Measurements from ENCODE around the gene LYPD3. TPM values are rescaled to one million over a fixed set of nuclear protein-coding genes. Genes with fewer than 3 reads are reported as not detected.
A peak's percentile ranks its signal among the peaks of the same experiment; 100 is the strongest.
"Not testable (repeated sequence)": the region's sequence is repeated elsewhere in the genome, so short reads cannot be mapped to it uniquely, and the experiment has no call there.

LYPD3 gene
- total RNA-seq, result 1 to 10 TPM; 2.1 to 3.1 TPM

DNA sequence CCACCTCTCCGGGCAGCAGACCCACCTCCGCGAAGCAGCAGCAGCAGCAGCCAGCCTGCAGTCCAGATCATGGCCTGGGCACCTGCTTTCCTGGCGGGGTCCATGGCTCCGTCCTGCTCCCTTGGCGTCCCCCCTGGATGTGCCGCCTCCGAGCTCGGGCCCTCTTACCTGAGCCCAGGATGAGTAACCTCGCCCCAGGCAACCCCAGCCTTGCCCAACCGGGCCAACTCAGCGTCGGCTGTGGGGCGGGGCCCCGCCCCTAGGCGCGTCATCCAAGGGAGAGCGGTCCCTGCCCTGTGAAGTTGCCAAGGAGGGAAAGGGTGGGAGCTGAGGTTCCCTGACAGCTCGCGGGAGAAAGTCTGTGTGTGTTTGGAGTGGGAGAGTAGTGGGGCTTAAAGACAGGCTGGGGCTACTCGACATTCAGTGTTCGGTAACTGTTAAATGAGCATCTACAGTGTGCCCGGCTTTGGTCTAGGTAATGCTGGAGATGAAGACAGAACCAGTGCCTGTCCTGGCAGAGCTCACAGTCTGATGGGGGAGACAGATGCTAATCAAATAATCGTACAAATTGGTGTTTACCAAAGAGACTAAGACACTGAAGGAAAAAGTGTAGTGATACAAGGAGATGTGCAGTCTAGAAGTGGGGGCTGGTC lies at the start of gene LYPD3:
TSS of gene LYPD3 (minus strand) at position 141 of the 653 bp plus-strand sequence. CDS start at position 104, 37 bp downstream.
- DNase-seq (peak; percentile 38), ATAC-seq (no peak)
- Mint-ChIP-seq H3K4me3 (peak within 1 kb of the TSS; percentile 87), H3K36me3 (ENCODE audit: low read depth) (peaks cover 5% of the 10 kb centered on the region), H3K4me1 (peaks cover 65% of the 10 kb centered on the region), H3K27ac (peak within 1 kb of the TSS; percentile 93), H3K9me3 (ENCODE audit: low read depth) (no peaks in the 10 kb centered on the region), H3K27me3 (no peaks in the 10 kb centered on the region)
- ChIA-PET CTCF (interaction anchor here (0.6 to 4.9 kb wide), 4 partner anchors 18 to 203 kb away, joined by 3 to 44 read pairs (median 16); no protein-coding TSS in a partner anchor), POLR2A (no interaction called here)
- intact Hi-C loops (cut with DNase I, micrococcal nuclease), result no loop called here

GRCh38 chr19:43512399-43512798 lies 47.0 kb upstream of the LYPD3 start:
- H3K4me3 Mint-ChIP-seq; DNase-seq; ATAC-seq; intact Hi-C loops (cut with DNase I, micrococcal nuclease); CTCF ChIA-PET; POLR2A ChIA-PET; H3K27ac Mint-ChIP-seq; H3K27me3 Mint-ChIP-seq; H3K9me3 Mint-ChIP-seq (ENCODE audit: low read depth); H3K4me1 Mint-ChIP-seq: not testable (repeated sequence)
- H3K36me3 Mint-ChIP-seq (ENCODE audit: low read depth), result peaks cover 40% of the 10 kb centered on the region

DNA sequence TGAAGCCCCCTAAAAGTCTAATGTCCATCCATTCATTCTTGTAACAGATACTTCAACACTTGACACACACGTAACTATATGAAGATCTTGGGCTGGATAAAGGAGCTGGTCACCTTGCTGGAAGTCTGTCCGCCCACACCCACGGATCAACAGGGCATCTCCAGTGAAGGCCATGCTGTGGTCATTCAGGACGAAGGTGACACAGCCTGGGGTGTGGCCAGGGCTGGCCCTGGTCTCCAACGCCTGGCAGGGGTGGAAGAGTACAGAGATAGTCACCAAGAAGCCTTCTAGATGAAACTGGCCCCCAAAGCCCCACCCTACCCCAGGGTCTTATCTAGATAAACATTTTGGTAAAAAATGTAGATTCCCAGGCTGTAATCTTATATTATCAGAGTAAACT lies 45.9 kb upstream of the LYPD3 start:
- ATAC-seq (no peak), DNase-seq (no peak)
- Mint-ChIP-seq H3K4me3 (no peak overlapping the region), H3K9me3 (ENCODE audit: low read depth) (no peaks in the 10 kb centered on the region), H3K36me3 (ENCODE audit: low read depth) (peaks cover 38% of the 10 kb centered on the region), H3K4me1 (no peaks in the 10 kb centered on the region), H3K27me3 (no peaks in the 10 kb centered on the region), H3K27ac (no peak overlapping the region)
- intact Hi-C loops (cut with DNase I, micrococcal nuclease), result no loop called here
- CTCF ChIA-PET, result no interaction called here
- POLR2A ChIA-PET, result no interaction called here

GRCh38 chr19:43510713-43511112 lies 45.3 kb upstream of the LYPD3 start:
- peaks cover 5% of the 10 kb centered on the region for H3K4me1 Mint-ChIP-seq
- CTCF ChIA-PET, result interaction anchor here (1.1 kb wide), 1 partner anchor 16 kb away, joined by 4 read pairs; no protein-coding TSS in a partner anchor
- H3K27me3 Mint-ChIP-seq, result no peaks in the 10 kb centered on the region
- no peak overlapping the region for H3K27ac Mint-ChIP-seq
- no peak overlapping the region for H3K4me3 Mint-ChIP-seq
- POLR2A ChIA-PET, result interaction anchor here (0.6 kb wide), 1 partner anchor 47 kb away, joined by 3 read pairs; no protein-coding TSS in a partner anchor
- H3K36me3 Mint-ChIP-seq (ENCODE audit: low read depth), result peaks cover 41% of the 10 kb centered on the region
- DNase-seq (no peak), ATAC-seq (no peak)
- H3K9me3 Mint-ChIP-seq (ENCODE audit: low read depth), result no peaks in the 10 kb centered on the region
- intact Hi-C loops (cut with DNase I, micrococcal nuclease), result no loop called here

DNA sequence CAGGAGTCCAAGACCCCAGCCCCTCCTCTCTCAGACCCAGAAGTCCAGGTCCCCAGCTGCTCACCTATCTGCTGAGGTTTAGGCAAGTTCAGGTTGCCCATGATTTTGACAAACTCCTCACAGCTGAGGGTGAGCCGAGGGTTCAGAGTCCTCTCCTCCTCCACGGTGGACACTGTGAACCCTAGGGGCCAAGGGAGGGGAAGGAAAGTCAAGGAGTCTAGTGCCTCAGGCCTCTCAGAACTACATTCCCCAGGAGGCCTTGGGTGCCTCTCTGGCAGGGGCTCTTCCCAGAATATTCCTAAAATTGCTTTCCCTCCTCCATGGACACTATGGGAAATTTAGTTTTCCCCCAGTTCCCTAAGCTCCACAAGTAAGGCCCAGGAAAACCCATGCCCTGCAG lies 42.5 kb upstream of the LYPD3 start:
- no peak overlapping the region for H3K27ac Mint-ChIP-seq
- ChIA-PET CTCF (interaction anchor here (3.0 kb wide), 1 partner anchor 12 kb away, joined by 12 read pairs; no protein-coding TSS in a partner anchor), POLR2A (interaction anchor here (0.6 kb wide), 1 partner anchor 1084 kb away, joined by 5 read pairs; no protein-coding TSS in a partner anchor)
- no peak for ATAC-seq
- intact Hi-C loops (cut with DNase I, micrococcal nuclease), result no loop called here
- H3K27me3 Mint-ChIP-seq, result no peaks in the 10 kb centered on the region
- H3K4me1 Mint-ChIP-seq, result peaks cover 22% of the 10 kb centered on the region
- H3K9me3 Mint-ChIP-seq (ENCODE audit: low read depth), result no peaks in the 10 kb centered on the region
- H3K4me3 Mint-ChIP-seq, result no peak overlapping the region
- DNase-seq, result no peak
- H3K36me3 Mint-ChIP-seq (ENCODE audit: low read depth), result peaks cover 41% of the 10 kb centered on the region

- intact Hi-C loops (cut with DNase I, micrococcal nuclease), result no loop called here
- Mint-ChIP-seq H3K36me3 (ENCODE audit: low read depth) (peaks cover 38% of the 10 kb centered on the region), H3K27me3 (no peaks in the 10 kb centered on the region), H3K27ac (no peak overlapping the region), H3K9me3 (ENCODE audit: low read depth) (no peaks in the 10 kb centered on the region), H3K4me1 (peaks cover 30% of the 10 kb centered on the region), H3K4me3 (no peak overlapping the region)
- no peak for ATAC-seq
- CTCF ChIA-PET, result interaction anchor here (1.2 to 3.6 kb wide), 2 partner anchors 60 to 74 kb away, joined by 3 to 27 read pairs; no protein-coding TSS in a partner anchor
- POLR2A ChIA-PET, result no interaction called here
- no peak for DNase-seq
These were observed 41.2 kb upstream of the LYPD3 start for GRCh38 chr19:43506629-43507028.

DNA sequence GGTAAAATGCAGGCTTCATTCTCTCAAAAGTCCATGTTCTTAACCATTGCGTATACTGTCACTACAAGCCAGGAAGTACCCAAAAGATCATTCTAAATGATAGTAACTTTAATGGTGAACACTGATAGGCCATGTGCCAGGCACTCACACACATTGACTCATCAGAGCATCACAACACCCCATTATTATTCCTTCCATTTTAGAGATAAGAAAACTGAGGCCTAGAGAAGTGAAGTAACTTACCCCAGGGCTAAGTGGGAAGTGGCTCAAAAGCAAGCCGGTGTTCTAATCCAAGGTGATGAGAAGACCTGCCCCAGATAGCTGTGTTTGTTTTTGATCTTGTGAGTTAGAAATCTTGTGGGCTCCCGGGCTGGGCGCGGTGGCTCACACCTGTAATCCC lies 40.5 kb upstream of the LYPD3 start:
- DNase-seq, result no peak
- no peak for ATAC-seq
- ChIA-PET CTCF (interaction anchor here (1.2 to 3.6 kb wide), 5 partner anchors 14 to 89 kb away, joined by 3 to 27 read pairs (median 13); partner anchors contain the start of gene IRGQ), POLR2A (no interaction called here)
- Mint-ChIP-seq H3K27me3 (no peaks in the 10 kb centered on the region), H3K4me1 (peaks cover 30% of the 10 kb centered on the region), H3K27ac (no peak overlapping the region), H3K9me3 (ENCODE audit: low read depth) (no peaks in the 10 kb centered on the region), H3K36me3 (ENCODE audit: low read depth) (peaks cover 35% of the 10 kb centered on the region), H3K4me3 (no peak overlapping the region)
- intact Hi-C loops (cut with DNase I, micrococcal nuclease), result loop anchor here in 1 of 2 experiments (2.0 kb wide), 1 partner anchor 13 kb away; no protein-coding TSS in a partner anchor

- Mint-ChIP-seq H3K4me3 (peak overlapping the region; percentile 96), H3K27ac (peak overlapping the region; percentile 9), H3K9me3 (ENCODE audit: low read depth) (no peaks in the 10 kb centered on the region), H3K36me3 (ENCODE audit: low read depth) (peaks cover 33% of the 10 kb centered on the region), H3K4me1 (peaks cover 32% of the 10 kb centered on the region), H3K27me3 (no peaks in the 10 kb centered on the region)
- ChIA-PET CTCF (interaction anchor here (0.6 to 3.6 kb wide), 11 partner anchors 15 to 163 kb away, joined by 3 to 27 read pairs (median 5); partner anchors contain the start of gene IRGQ), POLR2A (interaction anchor here (0.9 to 1.8 kb wide), 2 partner anchors 14 to 42 kb away, joined by 3 to 10 read pairs; no protein-coding TSS in a partner anchor)
- no peak for DNase-seq
- ATAC-seq, result no peak
- intact Hi-C loops (cut with DNase I, micrococcal nuclease), result loop anchor here in 1 of 2 experiments (2.0 kb wide), 1 partner anchor 14 kb away; no protein-coding TSS in a partner anchor
These were observed 39.7 kb upstream of the LYPD3 start for GRCh38 chr19:43505186-43505456.

- H3K27ac Mint-ChIP-seq, result peak within 1 kb of the TSS; percentile 94
- CTCF ChIA-PET, result interaction anchor here (0.6 to 3.6 kb wide), 12 partner anchors 13 to 164 kb away, joined by 3 to 27 read pairs (median 6); partner anchors contain the start of gene IRGQ
- POLR2A ChIA-PET, result interaction anchor here (0.5 to 1.8 kb wide), 6 partner anchors 15 to 58 kb away, joined by 3 to 10 read pairs (median 4); no protein-coding TSS in a partner anchor
- peaks cover 32% of the 10 kb centered on the region for H3K4me1 Mint-ChIP-seq
- ATAC-seq, result peak; percentile 47
- no peaks in the 10 kb centered on the region for H3K27me3 Mint-ChIP-seq
- peaks cover 29% of the 10 kb centered on the region for H3K36me3 Mint-ChIP-seq (ENCODE audit: low read depth)
- DNase-seq, result peak; percentile 71
- intact Hi-C loops (cut with DNase I, micrococcal nuclease), result loop anchor here (1.0 to 5.0 kb wide), 11 partner anchors 14 to 164 kb away; partner anchors contain the start of genes ZNF575 (in 2 of the 2), ETHE1 (in 1 of the 2), IRGQ (in 1 of the 2) and PINLYP (in 1 of the 2)
- H3K9me3 Mint-ChIP-seq (ENCODE audit: low read depth), result no peaks in the 10 kb centered on the region
- peak within 1 kb of the TSS; percentile 96 for H3K4me3 Mint-ChIP-seq
These were observed 39.2 kb upstream of the LYPD3 start, which contains the start of gene PHLDB3 for GRCh38 chr19:43504426-43505185. TSS of gene PHLDB3 (minus strand) at chr19:43504746. CDS start at chr19:43504118, 628 bp downstream.

DNA sequence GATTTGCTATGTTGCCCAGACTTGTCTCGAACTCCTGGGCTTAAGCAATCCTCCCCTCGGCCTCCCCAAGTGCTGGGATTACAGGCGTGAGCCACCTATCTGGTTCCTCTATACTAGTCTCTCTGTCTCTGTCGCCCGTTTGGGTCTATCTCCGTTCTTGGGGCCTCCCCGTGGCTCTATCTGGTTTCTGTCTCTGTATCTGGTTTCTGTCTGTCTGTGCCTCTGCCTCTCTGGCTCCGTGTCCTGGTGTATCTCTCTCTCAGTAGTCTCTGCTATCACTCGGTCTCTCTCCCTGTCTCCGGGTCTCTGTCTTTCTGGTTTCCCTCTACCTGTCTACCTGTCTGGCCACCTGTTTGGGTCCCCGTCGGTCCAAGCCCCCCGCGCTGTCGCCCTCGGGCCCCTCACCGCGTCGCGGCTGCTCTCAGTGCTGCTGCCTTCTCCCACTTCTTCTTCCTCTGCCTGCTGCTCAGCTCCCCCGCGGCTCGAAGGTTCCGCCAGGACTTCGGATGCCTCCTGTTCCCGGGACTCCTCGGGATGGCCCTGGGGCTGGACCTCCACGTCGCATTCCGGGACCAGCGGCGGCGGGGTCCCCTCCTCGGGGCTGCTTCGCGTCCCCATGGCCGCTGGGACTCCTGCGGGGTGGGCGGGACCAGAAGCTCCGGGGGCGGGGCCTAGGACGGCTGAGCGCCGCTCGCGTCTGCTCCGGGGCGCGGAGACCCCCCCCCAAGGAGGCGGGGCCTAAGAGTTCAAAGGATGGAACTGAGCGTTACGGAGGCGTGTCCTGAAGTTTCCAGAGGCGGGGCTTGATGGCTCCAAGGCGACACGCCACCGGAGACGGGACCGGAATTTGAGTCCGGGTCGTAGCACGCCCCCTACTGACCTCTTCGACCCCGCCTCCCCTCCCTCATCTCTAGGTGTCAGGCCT lies 38.4 kb upstream of the LYPD3 start:
- peak; percentile 96 for ATAC-seq
- DNase-seq, result peak; percentile 100
- H3K4me3 Mint-ChIP-seq, result peak overlapping the region; percentile 96
- peak overlapping the region; percentile 94 for H3K27ac Mint-ChIP-seq
- CTCF ChIA-PET, result interaction anchor here (1.1 to 3.6 kb wide), 10 partner anchors 14 to 165 kb away, joined by 3 to 27 read pairs (median 8); partner anchors contain the start of gene IRGQ
- peaks cover 25% of the 10 kb centered on the region for H3K36me3 Mint-ChIP-seq (ENCODE audit: low read depth)
- POLR2A ChIA-PET, result interaction anchor here (0.5 to 1.8 kb wide), 6 partner anchors 25 to 57 kb away, joined by 3 to 10 read pairs (median 4); no protein-coding TSS in a partner anchor
- no peaks in the 10 kb centered on the region for H3K9me3 Mint-ChIP-seq (ENCODE audit: low read depth)
- H3K4me1 Mint-ChIP-seq, result peaks cover 32% of the 10 kb centered on the region
- intact Hi-C loops (cut with DNase I, micrococcal nuclease), result loop anchor here (1.0 to 5.0 kb wide), 12 partner anchors 15 to 165 kb away; partner anchors contain the start of genes ZNF575 (in 2 of the 2), ETHE1 (in 1 of the 2), IRGQ (in 1 of the 2) and PINLYP (in 1 of the 2)
- H3K27me3 Mint-ChIP-seq, result no peaks in the 10 kb centered on the region
